Naive thymus-derived CD8-positive, alpha-beta T cell (primary cell): ENCODE measurements around the gene LIPG. TPM values are rescaled to one million over a fixed set of nuclear protein-coding genes. Genes with fewer than 3 reads are reported as not detected.

Source experiments
- ATAC-seq, 2 donors: fragments of 150-1000 bp; cut with Tn5 transposase in 1 of 2; sonication (Bioruptor Pico), chemical (Tn5 transposase) in 1 of 2; 1 replicate in 1 of 2; 2 replicates in 1 of 2; pipeline ENCODE4 v1.10.0; 2021; ENCODE audit warnings: mild to moderate bottlenecking in 2 of 2, moderate library complexity in 2 of 2
- POLR2A ChIA-PET: fragments of 350-600 bp; sonication (Branson Sonifier 250); formaldehyde crosslinking; loops from one replicate; lab custom pipeline; 2021; ENCODE audit warnings: antibody characterized with exemption; lab: Charles Lee
- DNase-seq, 10 donors: peaks; one replicate each; pipeline versions ENCODE4 v3.0.0 to v3.0.0-alpha.2; 2020 to 2022
- H3K27ac Mint-ChIP-seq, 10 donors: one replicate each; pipeline ENCODE4 v1.8.0; 2020 to 2022; ENCODE audit warnings: mild to moderate bottlenecking in 10 of 10, mixed read lengths in 10 of 10, moderate library complexity in 4 of 10, inconsistent platforms in 1 of 10
- H3K27me3 Mint-ChIP-seq, 5 donors: one replicate each; pipeline ENCODE4 v1.8.0; 2021 to 2022; ENCODE audit warnings: mixed read lengths in 5 of 5
- H3K36me3 Mint-ChIP-seq, 3 donors: one replicate each; pipeline ENCODE4 v1.8.0; 2020 to 2022; ENCODE audit warnings: mixed read lengths in 3 of 3, mild to moderate bottlenecking in 2 of 3, inconsistent platforms in 1 of 3
- H3K4me1 Mint-ChIP-seq, 4 donors: one replicate each; pipeline ENCODE4 v1.8.0; 2021 to 2022; ENCODE audit warnings: mixed read lengths in 4 of 4
- H3K4me3 Mint-ChIP-seq, 10 donors: one replicate each; pipeline ENCODE4 v1.8.0; 2020 to 2022; ENCODE audit warnings: mild to moderate bottlenecking in 10 of 10, mixed read lengths in 10 of 10, moderate library complexity in 6 of 10, inconsistent platforms in 1 of 10
- H3K9me3 Mint-ChIP-seq, 9 donors: one replicate each; pipeline ENCODE4 v1.8.0; 2020 to 2022; ENCODE audit warnings: mixed read lengths in 9 of 9, mild to moderate bottlenecking in 3 of 9, inconsistent platforms in 1 of 9, moderate library complexity in 1 of 9
- polyA plus RNA-seq, 3 donors: library from polyadenylated mRNA; unstranded; fragments of 300-500 nt; fragmentation: Illumina TruSeq; gene quantifications; one replicate each; pipeline ENCODE4 v1.2.3, GENCODE V29; 2021
- total RNA-seq, 8 experiments: library from RNA in 2 of 8; stranded (reverse) in 2 of 8; gene quantifications; one replicate each; pipeline ENCODE4 v1.2.3 and lab custom pipeline; 2021 to 2026

The LIPG gene
- total and polyA plus RNA-seq, 5 experiments from 2014 or later = not detected

- Mint-ChIP-seq H3K36me3 (peaks cover 0 to 3% (median 0%) of the 10 kb centered on the region in 3 donors), H3K27me3 (peaks cover 2 to 17% (median 14%) of the 10 kb centered on the region in 5 donors), H3K9me3 (no peaks in the 10 kb centered on the region), H3K4me1 (no peaks in the 10 kb centered on the region), H3K4me3 (no peak overlapping the region), H3K27ac (no peak overlapping the region)
- POLR2A ChIA-PET = no interaction called here
- DNase-seq (no peak), ATAC-seq (no peak)
Observed at GRCh38 chr18:49640741-49641140, 78.9 kb downstream of the LIPG start.

- no peak overlapping the region for H3K27ac Mint-ChIP-seq
- POLR2A ChIA-PET = no interaction called here
- no peaks in the 10 kb centered on the region for H3K36me3 Mint-ChIP-seq
- no peak overlapping the region for H3K4me3 Mint-ChIP-seq
- H3K9me3 Mint-ChIP-seq = no peaks in the 10 kb centered on the region
- DNase-seq (no peak), ATAC-seq (no peak)
- H3K27me3 Mint-ChIP-seq = peaks cover 0 to 15% (median 8%) of the 10 kb centered on the region in 5 donors
- no peaks in the 10 kb centered on the region for H3K4me1 Mint-ChIP-seq
Observed at GRCh38 chr18:49645196-49645595, 83.3 kb downstream of the LIPG start.

- H3K4me3 Mint-ChIP-seq = no peak overlapping the region
- H3K36me3 Mint-ChIP-seq = no peaks in the 10 kb centered on the region
- peaks cover 0 to 15% (median 8%) of the 10 kb centered on the region in 5 donors for H3K27me3 Mint-ChIP-seq
- H3K27ac Mint-ChIP-seq = peak overlapping the region in 1 of 10 donors; percentile 27
- H3K9me3 Mint-ChIP-seq = no peaks in the 10 kb centered on the region
- DNase-seq (no peak), ATAC-seq (no peak)
- POLR2A ChIA-PET = no interaction called here
- H3K4me1 Mint-ChIP-seq = no peaks in the 10 kb centered on the region
Observed at GRCh38 chr18:49645841-49646351, 84.0 kb downstream of the LIPG start.

GRCh38 chr18:49646873-49647272, 85.0 kb downstream of the LIPG start:
- Mint-ChIP-seq H3K36me3 (no peaks in the 10 kb centered on the region), H3K27ac (no peak overlapping the region), H3K4me3 (no peak overlapping the region), H3K9me3 (no peaks in the 10 kb centered on the region), H3K27me3 (peaks cover 0 to 15% (median 4%) of the 10 kb centered on the region in 5 donors), H3K4me1 (no peaks in the 10 kb centered on the region)
- POLR2A ChIA-PET = no interaction called here
- DNase-seq = no peak
- ATAC-seq = no peak

- H3K4me1 Mint-ChIP-seq = no peaks in the 10 kb centered on the region
Observed at GRCh38 chr18:49647496-49648168, 85.8 kb downstream of the LIPG start.

GRCh38 chr18:49648326-49648725, 86.5 kb downstream of the LIPG start:
- Mint-ChIP-seq H3K27me3 (peaks cover 0 to 14% (median 4%) of the 10 kb centered on the region in 5 donors), H3K9me3 (no peaks in the 10 kb centered on the region), H3K36me3 (no peaks in the 10 kb centered on the region), H3K27ac (peak overlapping the region in 1 of 10 donors; percentile 40), H3K4me3 (no peak overlapping the region), H3K4me1 (peaks cover 2 to 6% (median 4%) of the 10 kb centered on the region in 4 donors)
- ATAC-seq (no peak), DNase-seq (no peak)
- POLR2A ChIA-PET = no interaction called here

More at GRCh38 chr18:49647496-49648168, 85.8 kb downstream of the LIPG start:
- Mint-ChIP-seq H3K27ac (no peak overlapping the region), H3K4me3 (no peak overlapping the region), H3K27me3 (peaks cover 0 to 15% (median 4%) of the 10 kb centered on the region in 5 donors), H3K36me3 (no peaks in the 10 kb centered on the region), H3K9me3 (no peaks in the 10 kb centered on the region)
- no peak for DNase-seq
- POLR2A ChIA-PET = no interaction called here
- no peak for ATAC-seq

Other genes starting within 250 kb of the LIPG start
- gene DYM, start 101.4 kb upstream of the LIPG start, total RNA-seq = 10 to 100 TPM; 55.9 to 63.5 TPM
- gene DYM, start 101.4 kb upstream of the LIPG start, polyA plus RNA-seq = 10 to 100 TPM; 26.6 to 35.6 (median 33.5) TPM
- gene C18orf32, start 74.8 kb upstream of the LIPG start, total RNA-seq = 10 to 100 TPM; 43.3 to 57.3 TPM
- gene C18orf32, start 74.8 kb upstream of the LIPG start, polyA plus RNA-seq = 10 to 100 TPM; 64.3 to 82.2 (median 67.1) TPM
- 1,000 to 10,000 TPM; 2,176 to 2,255 TPM for gene RPL17, start 69.6 kb upstream of the LIPG start, total RNA-seq
- 1,000 to 10,000 TPM; 2,216 to 2,427 (median 2,221) TPM for gene RPL17, start 69.6 kb upstream of the LIPG start, polyA plus RNA-seq